SU-DHL-6 (cell line): ENCODE data around the gene KLHDC8B.

Source experiments
- H2AFZ ChIP-seq: fragments of 200-600 bp; sonication (generic); 2 replicates; pipeline ENCODE4 v1.6.1; 2014; ENCODE audit warnings: low read depth, mild to moderate bottlenecking, moderate library complexity, mixed read lengths, antibody characterized with exemption, low read length; ENCODE audit not compliant: severe bottlenecking
- H3F3A ChIP-seq: fragments of 200-600 bp; shearing (Covaris generic); 2 replicates; pipeline ENCODE4 v1.6.0; 2016; ENCODE audit warnings: antibody characterized with exemption, mild to moderate bottlenecking; ENCODE audit not compliant: insufficient read depth
- H3K27ac ChIP-seq: fragments of 200-600 bp; sonication (generic); 2 replicates; pipeline ENCODE4 v1.5.1; 2016; ENCODE audit warnings: low read depth, mild to moderate bottlenecking, low read length, moderate library complexity, mixed read lengths
- H3K27me3 ChIP-seq: fragments of 200-600 bp; sonication (generic), shearing (Covaris generic); 2 replicates; pipeline ENCODE4 v1.6.0; 2014; ENCODE audit warnings: mild to moderate bottlenecking, low read length
- H3K36me3 ChIP-seq: fragments of 200-600 bp; sonication (generic); 2 replicates; pipeline ENCODE4 v1.6.1; 2014; ENCODE audit warnings: mild to moderate bottlenecking, low read length, mixed read lengths
- H3K4me2 ChIP-seq: fragments of 300-600, 200-600 bp; shearing (Covaris generic), sonication (generic); 2 replicates; pipeline ENCODE4 v1.6.0; 2014; ENCODE audit warnings: low read length, low read depth, mild to moderate bottlenecking; ENCODE audit not compliant: poor library complexity, severe bottlenecking
- H3K4me3 ChIP-seq: fragments of 200-600 bp; sonication (generic); 2 replicates; pipeline ENCODE4 v1.5.1; 2014; ENCODE audit warnings: antibody characterized with exemption, low read length, mild to moderate bottlenecking, mixed read lengths; ENCODE audit not compliant: insufficient read depth, poor library complexity, severe bottlenecking
- H3K79me2 ChIP-seq: fragments of 200-600 bp; sonication (generic); 2 replicates; pipeline ENCODE4 v1.6.1; 2014; ENCODE audit warnings: mild to moderate bottlenecking, low read length, moderate library complexity; ENCODE audit not compliant: insufficient read depth
- H3K9ac ChIP-seq: fragments of 200-600 bp; sonication (generic); 2 replicates; pipeline ENCODE4 v1.7.0; 2014; ENCODE audit warnings: mild to moderate bottlenecking, low read length
- H3K9me2 ChIP-seq: fragments of 200-600 bp; sonication (generic); replicated peaks from 2 replicates; pipeline ENCODE4 v1.6.1; 2014; ENCODE audit warnings: low read length; ENCODE audit not compliant: insufficient read depth
- H3K9me3 ChIP-seq: fragments of 200-600 bp; sonication (generic); 2 replicates; pipeline ENCODE4 v1.6.1; 2014; ENCODE audit warnings: low read length, mixed read lengths; ENCODE audit not compliant: insufficient read depth
- H4K20me1 ChIP-seq: fragments of 200-600 bp; sonication (generic); 2 replicates; pipeline ENCODE4 v1.6.1; 2014; ENCODE audit warnings: low read depth, mild to moderate bottlenecking, antibody characterized with exemption, low read length, moderate library complexity, mixed read lengths
- CTCF ChIP-seq: fragments of 200-600 bp; sonication (generic); IDR thresholded peaks from one replicate; pipeline ENCODE4 v1.5.1; 2017; ENCODE audit warnings: antibody characterized with exemption, mild to moderate bottlenecking, low read length, moderate library complexity; ENCODE audit not compliant: insufficient read depth, poor library complexity, severe bottlenecking
- EZH2phosphoT487 ChIP-seq: fragments of 200-600 bp; sonication (generic), shearing (Covaris generic); conservative IDR thresholded peaks from 2 replicates; pipeline ENCODE4 v1.6.1; 2018; ENCODE audit warnings: mild to moderate bottlenecking, antibody characterized with exemption, low read length, moderate library complexity, mixed read lengths

KLHDC8B gene

GRCh38 chr3:49164983-49165720 is 6.2 kb upstream of the KLHDC8B start:
- H3K9me2 ChIP-seq, result no peaks in the 10 kb centered on the region

GRCh38 chr3:49165771-49166751 is 5.3 kb upstream of the KLHDC8B start, which contains the start of gene CCDC71:
Gene CCDC71 (minus strand): TSS chr3:49166331. CDS start chr3:49164208, 2,123 bp downstream.
- Histone ChIP-seq H3K4me2 (peak within 1 kb of the TSS; percentile 97), H3K79me2 (peaks cover 16% of the 10 kb centered on the region), H2AFZ (peak within 1 kb of the TSS; percentile 93), H3K27me3 (no peaks in the 10 kb centered on the region), H3K9ac (peak within 1 kb of the TSS; percentile 95), H3F3A (no peaks in the 10 kb centered on the region), H3K9me2 (no peaks in the 10 kb centered on the region), H3K4me3 (peak within 1 kb of the TSS; percentile 99), H3K36me3 (no peaks in the 10 kb centered on the region), H3K27ac (peak within 1 kb of the TSS; percentile 41; the same call in 1 of the 2 replicates), H3K9me3 (no peaks in the 10 kb centered on the region), H4K20me1 (no peaks in the 10 kb centered on the region)
- TF ChIP-seq CTCF (no peak), EZH2phosphoT487 (no peak)

More at GRCh38 chr3:49164983-49165720, 6.2 kb upstream of the KLHDC8B start:
- Histone ChIP-seq H3F3A (no peaks in the 10 kb centered on the region), H3K36me3 (no peaks in the 10 kb centered on the region), H2AFZ (peak overlapping the region; percentile 32), H3K79me2 (peaks cover 16% of the 10 kb centered on the region), H3K4me2 (peak overlapping the region; percentile 97), H4K20me1 (no peaks in the 10 kb centered on the region), H3K9me3 (no peaks in the 10 kb centered on the region), H3K27ac (peak overlapping the region; percentile 41; the same call in 1 of the 2 replicates), H3K27me3 (no peaks in the 10 kb centered on the region), H3K4me3 (peak overlapping the region; percentile 99), H3K9ac (peak overlapping the region; percentile 95)
- TF ChIP-seq CTCF (no peak), EZH2phosphoT487 (no peak)

GRCh38 chr3:49166752-49167556 is 4.4 kb upstream of the KLHDC8B start:
- Histone ChIP-seq H3K79me2 (peaks cover 16% of the 10 kb centered on the region), H3K9me3 (no peaks in the 10 kb centered on the region), H3K27me3 (no peaks in the 10 kb centered on the region), H3K27ac (no peak overlapping the region), H2AFZ (peak overlapping the region; percentile 93), H3K9me2 (no peaks in the 10 kb centered on the region), H3K36me3 (no peaks in the 10 kb centered on the region), H3K4me2 (peak overlapping the region; percentile 97), H3K9ac (peak overlapping the region; percentile 95), H3F3A (no peaks in the 10 kb centered on the region), H4K20me1 (no peaks in the 10 kb centered on the region), H3K4me3 (peak overlapping the region; percentile 99)
- no peak for TF ChIP-seq EZH2phosphoT487
- no peak for TF ChIP-seq CTCF
